HG03460 (cell line): Measurements from ENCODE around the gene FCGBP.

ENCODE experiments used
- ATAC-seq: cut with Tn5 transposase; IDR thresholded peaks from one replicate; pipeline ENCODE4 v1.9.1; 2021; ENCODE audit not compliant: unreplicated experiment

Gene FCGBP

GRCh38 chr19:39949026-39949747, 14.8 kb upstream of the FCGBP start:
- no peak for ATAC-seq

GRCh38 chr19:39946532-39946931, 12.1 kb upstream of the FCGBP start:
- no peak for ATAC-seq

GRCh38 chr19:39943586-39943985, 9.2 kb upstream of the FCGBP start:
- no peak for ATAC-seq

GRCh38 chr19:39942366-39942730, 7.9 kb upstream of the FCGBP start:
- ATAC-seq: no peak

GRCh38 chr19:39941615-39942365, 7.4 kb upstream of the FCGBP start:
- no peak for ATAC-seq

- ATAC-seq: no peak
Observed at GRCh38 chr19:39941151-39941550, 6.7 kb upstream of the FCGBP start.

GRCh38 chr19:39940221-39940833, 5.9 kb upstream of the FCGBP start:
- no peak for ATAC-seq

GRCh38 chr19:39939556-39939955, 5.1 kb upstream of the FCGBP start:
- ATAC-seq: no peak

- ATAC-seq: no peak
Observed at GRCh38 chr19:39937787-39938186, 3.4 kb upstream of the FCGBP start.

GRCh38 chr19:39937094-39937720, 2.8 kb upstream of the FCGBP start:
- no peak for ATAC-seq

GRCh38 chr19:39936622-39937021, 2.2 kb upstream of the FCGBP start:
- ATAC-seq: no peak

- no peak for ATAC-seq
Observed at GRCh38 chr19:39936020-39936419, 1.6 kb upstream of the FCGBP start.

- ATAC-seq: no peak
Observed at GRCh38 chr19:39935364-39935661, 879 bp upstream of the FCGBP start.

- ATAC-seq: no peak
Observed at GRCh38 chr19:39929750-39930149, 4.7 kb downstream of the FCGBP start.

GRCh38 chr19:39928357-39928725, 6.1 kb downstream of the FCGBP start:
- no peak for ATAC-seq

- ATAC-seq: no peak
Observed at GRCh38 chr19:39927524-39928356, 6.7 kb downstream of the FCGBP start.

- ATAC-seq: no peak
Observed at GRCh38 chr19:39927076-39927475, 7.4 kb downstream of the FCGBP start.

GRCh38 chr19:39926170-39926760, 8.2 kb downstream of the FCGBP start:
- ATAC-seq: no peak

- no peak for ATAC-seq
Observed at GRCh38 chr19:39924952-39925351, 9.5 kb downstream of the FCGBP start.

- no peak for ATAC-seq
Observed at GRCh38 chr19:39924389-39924788, 10.0 kb downstream of the FCGBP start.

GRCh38 chr19:39923862-39924261, 10.6 kb downstream of the FCGBP start:
- ATAC-seq: no peak
